GM12878 (cell line): Measurements from ENCODE around the gene FAM199X.

ENCODE experiments used
- BHLHE40 ChIP-seq, 2 experiments: fragments of 450-650 bp in 1 of 2; IDR thresholded peaks; 2 replicates each; pipeline ENCODE4 v1.6.1; 2011 to 2017; ENCODE audit warnings: low read depth in 2 of 2, borderline replicate concordance in 1 of 2, improper control_type of control experiment in 1 of 2, low read length in 1 of 2, mild to moderate bottlenecking in 1 of 2
- CEBPB ChIP-seq, 2 experiments: fragments of 150-350 bp in 1 of 2; IDR thresholded peaks; 2 replicates each; pipeline ENCODE4 v1.6.1; 2012 to 2014; ENCODE audit warnings: low read depth in 2 of 2, low read length in 2 of 2, borderline replicate concordance in 1 of 2, inconsistent platforms in 1 of 2
- TF ChIP-seq, protein P1 (sequence below): IDR thresholded peaks from 2 replicates; pipeline ENCODE4 v1.6.1; 2012; ENCODE audit warnings: mild to moderate bottlenecking, low read depth, low read length

DNA sequence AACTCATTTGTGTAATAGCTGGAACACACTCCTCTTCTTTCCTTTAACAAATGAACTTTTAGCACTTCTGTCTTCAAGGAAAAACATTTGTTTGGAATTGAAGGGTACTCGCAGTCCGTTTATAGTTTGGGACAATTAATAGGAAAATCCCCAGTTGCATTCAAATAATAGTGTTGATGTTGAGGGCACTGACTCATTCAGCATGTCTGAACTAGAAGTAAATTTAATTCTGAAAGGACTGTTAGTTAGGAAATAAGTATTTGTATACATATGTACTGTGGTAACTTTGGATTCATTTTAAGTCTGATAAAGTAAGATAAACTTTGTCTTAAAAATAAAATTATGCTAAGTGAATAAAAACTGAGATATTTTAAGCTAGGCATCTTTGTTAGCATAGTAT is 27.2 kb downstream of the FAM199X start:
- TF ChIP-seq CEBPB (IDR thresholded peaks at IDR 0.05; ENCODE audit: borderline replicate concordance in 1 of 2, low read depth in 2 of 2, low read length in 2 of 2) (no peak), BHLHE40 (IDR thresholded peaks at IDR 0.05; ENCODE audit: borderline replicate concordance in 1 of 2, low read depth in 2 of 2, low read length in 1 of 2) (no peak)
- TF ChIP-seq, protein P1, sequence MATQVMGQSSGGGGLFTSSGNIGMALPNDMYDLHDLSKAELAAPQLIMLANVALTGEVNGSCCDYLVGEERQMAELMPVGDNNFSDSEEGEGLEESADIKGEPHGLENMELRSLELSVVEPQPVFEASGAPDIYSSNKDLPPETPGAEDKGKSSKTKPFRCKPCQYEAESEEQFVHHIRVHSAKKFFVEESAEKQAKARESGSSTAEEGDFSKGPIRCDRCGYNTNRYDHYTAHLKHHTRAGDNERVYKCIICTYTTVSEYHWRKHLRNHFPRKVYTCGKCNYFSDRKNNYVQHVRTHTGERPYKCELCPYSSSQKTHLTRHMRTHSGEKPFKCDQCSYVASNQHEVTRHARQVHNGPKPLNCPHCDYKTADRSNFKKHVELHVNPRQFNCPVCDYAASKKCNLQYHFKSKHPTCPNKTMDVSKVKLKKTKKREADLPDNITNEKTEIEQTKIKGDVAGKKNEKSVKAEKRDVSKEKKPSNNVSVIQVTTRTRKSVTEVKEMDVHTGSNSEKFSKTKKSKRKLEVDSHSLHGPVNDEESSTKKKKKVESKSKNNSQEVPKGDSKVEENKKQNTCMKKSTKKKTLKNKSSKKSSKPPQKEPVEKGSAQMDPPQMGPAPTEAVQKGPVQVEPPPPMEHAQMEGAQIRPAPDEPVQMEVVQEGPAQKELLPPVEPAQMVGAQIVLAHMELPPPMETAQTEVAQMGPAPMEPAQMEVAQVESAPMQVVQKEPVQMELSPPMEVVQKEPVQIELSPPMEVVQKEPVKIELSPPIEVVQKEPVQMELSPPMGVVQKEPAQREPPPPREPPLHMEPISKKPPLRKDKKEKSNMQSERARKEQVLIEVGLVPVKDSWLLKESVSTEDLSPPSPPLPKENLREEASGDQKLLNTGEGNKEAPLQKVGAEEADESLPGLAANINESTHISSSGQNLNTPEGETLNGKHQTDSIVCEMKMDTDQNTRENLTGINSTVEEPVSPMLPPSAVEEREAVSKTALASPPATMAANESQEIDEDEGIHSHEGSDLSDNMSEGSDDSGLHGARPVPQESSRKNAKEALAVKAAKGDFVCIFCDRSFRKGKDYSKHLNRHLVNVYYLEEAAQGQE: no peak
